ENCODE measurements around the gene MYH16. TPM values are rescaled to one million over a fixed set of nuclear protein-coding genes. Genes with fewer than 3 reads are reported as not detected.

Gene MYH16
- total RNA-seq, 1 experiment from 2014 or later, result not detected

DNA sequence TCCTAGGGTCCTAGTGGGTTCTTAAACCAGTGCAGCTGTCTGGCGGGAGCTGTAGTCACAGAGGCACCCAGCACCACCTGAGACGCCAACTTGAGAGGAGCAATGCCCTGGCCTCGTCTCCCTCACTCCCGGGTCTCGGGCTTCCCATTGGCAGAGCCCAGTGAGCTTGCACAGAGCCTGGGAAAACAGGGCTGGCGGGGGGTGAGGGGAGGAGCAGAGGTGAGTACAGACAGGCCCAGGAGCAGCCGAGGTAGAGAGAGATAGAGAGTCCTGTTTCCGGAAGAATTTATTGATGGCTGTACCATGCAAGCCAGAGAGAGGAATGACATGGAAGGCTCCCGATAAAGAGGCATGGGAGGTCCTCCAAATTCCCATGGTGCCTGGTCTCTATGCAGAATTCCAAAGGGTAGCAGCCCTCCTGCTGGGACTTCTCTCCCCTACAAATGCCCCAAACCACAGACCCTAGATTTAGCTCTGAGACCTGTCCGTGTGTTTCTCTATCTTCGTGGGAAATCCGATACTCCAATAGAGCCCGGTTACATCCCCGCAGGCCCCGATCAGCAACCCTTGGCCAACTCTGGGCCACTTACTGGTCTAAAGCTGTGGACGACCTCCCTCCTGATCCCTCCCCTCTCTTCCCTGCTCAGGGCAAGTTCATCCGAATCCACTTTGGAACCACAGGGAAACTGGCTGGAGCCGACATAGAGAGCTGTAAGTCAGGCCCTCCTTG is 20.3 kb upstream of the MYH16 start:
- Mint-ChIP-seq H3K4me1 (ENCODE audit: low read depth, unreplicated experiment) (no peaks in the 10 kb centered on the region), H3K4me3 (ENCODE audit: unreplicated experiment) (no peak overlapping the region), H3K9me3 (ENCODE audit: unreplicated experiment) (no peaks in the 10 kb centered on the region), H3K36me3 (ENCODE audit: insufficient read depth, unreplicated experiment) (no peaks in the 10 kb centered on the region), H3K27me3 (ENCODE audit: insufficient read depth, unreplicated experiment) (no peaks in the 10 kb centered on the region), H3K27ac (ENCODE audit: unreplicated experiment) (no peak overlapping the region)
- Histone ChIP-seq H3K27me3 (replicated peaks; ENCODE audit: control insufficient read depth, insufficient read depth, low read length) (no peaks in the 10 kb centered on the region), H3K4me1 (no peaks in the 10 kb centered on the region), H3K4me3 (ENCODE audit: low read depth, low read length) (no peak overlapping the region), H3K36me3 (ENCODE audit: control insufficient read depth, insufficient read depth, low read length) (no peaks in the 10 kb centered on the region), H3K9me3 (no peaks in the 10 kb centered on the region)
- ChIA-PET CTCF (no interaction called here), POLR2A (interaction anchor here (0.7 kb wide), 1 partner anchor 108 kb away, joined by 3 read pairs; no protein-coding TSS in a partner anchor)
- TF ChIP-seq, protein P1, sequence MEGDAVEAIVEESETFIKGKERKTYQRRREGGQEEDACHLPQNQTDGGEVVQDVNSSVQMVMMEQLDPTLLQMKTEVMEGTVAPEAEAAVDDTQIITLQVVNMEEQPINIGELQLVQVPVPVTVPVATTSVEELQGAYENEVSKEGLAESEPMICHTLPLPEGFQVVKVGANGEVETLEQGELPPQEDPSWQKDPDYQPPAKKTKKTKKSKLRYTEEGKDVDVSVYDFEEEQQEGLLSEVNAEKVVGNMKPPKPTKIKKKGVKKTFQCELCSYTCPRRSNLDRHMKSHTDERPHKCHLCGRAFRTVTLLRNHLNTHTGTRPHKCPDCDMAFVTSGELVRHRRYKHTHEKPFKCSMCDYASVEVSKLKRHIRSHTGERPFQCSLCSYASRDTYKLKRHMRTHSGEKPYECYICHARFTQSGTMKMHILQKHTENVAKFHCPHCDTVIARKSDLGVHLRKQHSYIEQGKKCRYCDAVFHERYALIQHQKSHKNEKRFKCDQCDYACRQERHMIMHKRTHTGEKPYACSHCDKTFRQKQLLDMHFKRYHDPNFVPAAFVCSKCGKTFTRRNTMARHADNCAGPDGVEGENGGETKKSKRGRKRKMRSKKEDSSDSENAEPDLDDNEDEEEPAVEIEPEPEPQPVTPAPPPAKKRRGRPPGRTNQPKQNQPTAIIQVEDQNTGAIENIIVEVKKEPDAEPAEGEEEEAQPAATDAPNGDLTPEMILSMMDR (IDR thresholded peaks at IDR 0.05; ENCODE audit: insufficient read depth in 1 of 2, low read depth in 1 of 2, low read length in 1 of 2, severe bottlenecking in 1 of 2, unreplicated experiment in 1 of 2), result no peak
- BruUV-seq (replicated peaks), result no TSS peak
- intact Hi-C loops (cut with micrococcal nuclease; ENCODE audit: unreplicated experiment), result no loop called here
- no peak for DNase-seq

DNA sequence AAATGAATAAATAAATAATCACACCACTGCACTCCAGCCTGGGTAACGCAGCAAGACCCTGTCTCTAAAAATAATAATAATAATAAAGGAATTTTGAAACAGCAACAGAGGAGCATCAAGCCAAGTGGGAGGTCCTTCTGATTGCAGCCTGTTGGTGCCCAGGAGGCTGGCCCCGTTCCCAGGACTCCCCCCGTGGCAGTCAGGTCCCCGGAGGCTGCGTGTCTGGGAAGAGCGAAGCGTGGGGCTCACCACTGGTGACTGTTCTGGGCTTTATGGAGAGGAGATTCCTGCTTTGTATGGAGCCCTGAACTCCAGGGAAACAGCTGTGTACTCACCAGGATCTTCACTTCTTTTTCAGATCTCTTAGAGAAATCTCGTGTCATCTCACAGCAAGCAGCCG is 19.3 kb upstream of the MYH16 start:
- no peak overlapping the region for H3K27ac Mint-ChIP-seq (ENCODE audit: unreplicated experiment)
- H3K4me1 Mint-ChIP-seq (ENCODE audit: low read depth, unreplicated experiment), result no peaks in the 10 kb centered on the region
- TF ChIP-seq, protein P1 (IDR thresholded peaks at IDR 0.05; ENCODE audit: insufficient read depth in 1 of 2, low read depth in 1 of 2, low read length in 1 of 2, severe bottlenecking in 1 of 2, unreplicated experiment in 1 of 2), result no peak
- H3K36me3 ChIP-seq (ENCODE audit: control insufficient read depth, insufficient read depth, low read length), result no peaks in the 10 kb centered on the region
- ChIA-PET CTCF (no interaction called here), POLR2A (no interaction called here)
- H3K9me3 Mint-ChIP-seq (ENCODE audit: unreplicated experiment), result no peaks in the 10 kb centered on the region
- no peaks in the 10 kb centered on the region for H3K27me3 Mint-ChIP-seq (ENCODE audit: insufficient read depth, unreplicated experiment)
- H3K4me1 ChIP-seq, result no peaks in the 10 kb centered on the region
- H3K4me3 ChIP-seq (ENCODE audit: low read depth, low read length), result no peak overlapping the region
- no peaks in the 10 kb centered on the region for H3K27me3 ChIP-seq (replicated peaks; ENCODE audit: control insufficient read depth, insufficient read depth, low read length)
- no peaks in the 10 kb centered on the region for H3K36me3 Mint-ChIP-seq (ENCODE audit: insufficient read depth, unreplicated experiment)
- no peak for DNase-seq
- H3K4me3 Mint-ChIP-seq (ENCODE audit: unreplicated experiment), result no peak overlapping the region
- BruUV-seq (replicated peaks), result no TSS peak
- intact Hi-C loops (cut with micrococcal nuclease; ENCODE audit: unreplicated experiment), result no loop called here
- H3K9me3 ChIP-seq, result no peaks in the 10 kb centered on the region

DNA sequence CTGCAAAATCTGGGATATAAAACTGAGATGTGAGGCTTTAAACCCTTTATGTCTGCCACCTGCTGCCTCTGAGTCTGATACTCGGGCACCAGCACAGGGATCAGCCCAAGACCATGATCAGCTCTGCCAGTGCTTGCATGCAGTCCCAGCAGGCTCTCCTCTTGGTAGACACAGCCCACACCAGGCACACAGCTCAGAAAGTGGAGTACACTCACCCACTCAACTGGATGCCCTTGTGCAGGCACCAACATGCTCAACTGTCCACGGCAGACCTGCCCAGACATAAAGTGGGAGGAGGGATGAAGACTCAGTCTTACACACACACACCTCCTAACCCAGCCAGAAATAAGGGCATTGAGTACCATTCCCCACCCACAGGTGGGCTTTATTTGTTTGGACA is 18.2 kb upstream of the MYH16 start:
- no peaks in the 10 kb centered on the region for H3K9me3 Mint-ChIP-seq (ENCODE audit: unreplicated experiment)
- no TSS peak for BruUV-seq (replicated peaks)
- H3K27ac Mint-ChIP-seq (ENCODE audit: unreplicated experiment), result no peak overlapping the region
- H3K27me3 Mint-ChIP-seq (ENCODE audit: insufficient read depth, unreplicated experiment), result no peaks in the 10 kb centered on the region
- H3K4me1 Mint-ChIP-seq (ENCODE audit: low read depth, unreplicated experiment), result no peaks in the 10 kb centered on the region
- ChIA-PET CTCF (no interaction called here), POLR2A (no interaction called here)
- H3K4me1 ChIP-seq, result no peaks in the 10 kb centered on the region
- intact Hi-C loops (cut with micrococcal nuclease; ENCODE audit: unreplicated experiment), result no loop called here
- no peaks in the 10 kb centered on the region for H3K36me3 ChIP-seq (ENCODE audit: control insufficient read depth, insufficient read depth, low read length)
- TF ChIP-seq, protein P1 (IDR thresholded peaks at IDR 0.05; ENCODE audit: insufficient read depth in 1 of 2, low read depth in 1 of 2, low read length in 1 of 2, severe bottlenecking in 1 of 2, unreplicated experiment in 1 of 2), result no peak
- H3K27me3 ChIP-seq (replicated peaks; ENCODE audit: control insufficient read depth, insufficient read depth, low read length), result no peaks in the 10 kb centered on the region
- H3K9me3 ChIP-seq, result no peaks in the 10 kb centered on the region
- no peaks in the 10 kb centered on the region for H3K36me3 Mint-ChIP-seq (ENCODE audit: insufficient read depth, unreplicated experiment)
- no peak for DNase-seq
- H3K4me3 ChIP-seq (ENCODE audit: low read depth, low read length), result no peak overlapping the region
- no peak overlapping the region for H3K4me3 Mint-ChIP-seq (ENCODE audit: unreplicated experiment)
